H9 (cell line): ENCODE results near the gene LPP. TPM values are rescaled to one million over a fixed set of nuclear protein-coding genes. Genes with fewer than 3 reads are reported as not detected.

Source experiments
- DNase-seq: peaks from one replicate; pipeline ENCODE4 v3.0.0-alpha.2; 2017
- H2AFZ ChIP-seq: one replicate; pipeline ENCODE4 v1.6.1; 2013; ENCODE audit warnings: mild to moderate bottlenecking, low read length, control low read depth, moderate library complexity
- H2AK5ac ChIP-seq: 2 replicates; pipeline ENCODE4 v1.6.1; 2013; ENCODE audit warnings: low read length, control low read depth, mixed read lengths; ENCODE audit not compliant: insufficient read length
- H2BK120ac ChIP-seq: one replicate; pipeline ENCODE4 v1.6.1; 2013; ENCODE audit warnings: low read depth, mild to moderate bottlenecking, low read length, control low read depth, inconsistent platforms; ENCODE audit not compliant: poor library complexity, severe bottlenecking
- H2BK12ac ChIP-seq: 2 replicates; pipeline ENCODE4 v1.6.1; 2013; ENCODE audit warnings: low read length, control low read depth, mixed read lengths, low read depth; ENCODE audit not compliant: insufficient read length
- H2BK15ac ChIP-seq: 2 replicates; pipeline ENCODE4 v1.6.1; 2013; ENCODE audit warnings: low read depth, low read length, control low read depth
- H2BK20ac ChIP-seq: one replicate; pipeline ENCODE4 v1.6.1; 2013; ENCODE audit warnings: low read depth, mild to moderate bottlenecking, low read length, control low read depth, inconsistent platforms; ENCODE audit not compliant: poor library complexity, severe bottlenecking
- H2BK5ac ChIP-seq: 2 replicates; pipeline ENCODE4 v1.6.1; 2013; ENCODE audit warnings: low read length, control low read depth, mixed read lengths; ENCODE audit not compliant: insufficient read length
- H3K14ac ChIP-seq: 2 replicates; pipeline ENCODE4 v1.6.1; 2013; ENCODE audit warnings: low read length, control low read depth; ENCODE audit not compliant: insufficient read depth
- H3K18ac ChIP-seq: 2 replicates; pipeline ENCODE4 v1.6.1; 2013; ENCODE audit warnings: low read depth, mild to moderate bottlenecking, mixed read lengths, low read length, control low read depth; ENCODE audit not compliant: insufficient read length
- H3K23ac ChIP-seq: 2 replicates; pipeline ENCODE4 v1.6.1; 2013; ENCODE audit warnings: low read length, control low read depth, mixed read lengths, low read depth; ENCODE audit not compliant: insufficient read length
- H3K23me2 ChIP-seq: 2 replicates; pipeline ENCODE4 v1.6.1; 2013; ENCODE audit warnings: low read depth, mild to moderate bottlenecking, mixed read lengths, low read length, control low read depth; ENCODE audit not compliant: insufficient read length, poor library complexity, severe bottlenecking
- H3K27ac ChIP-seq: 2 replicates; pipeline ENCODE4 v1.5.1; 2013; ENCODE audit warnings: low read length, control low read depth, mixed read lengths, low read depth; ENCODE audit not compliant: insufficient read length
- H3K27me3 ChIP-seq: 2 replicates; pipeline ENCODE4 v1.6.1; 2013; ENCODE audit warnings: low read length, control low read depth, inconsistent platforms; ENCODE audit not compliant: insufficient read depth
- H3K4ac ChIP-seq: 2 replicates; pipeline ENCODE4 v1.6.1; 2013; ENCODE audit warnings: low read depth, mild to moderate bottlenecking, control low read depth, inconsistent platforms, low read length, moderate library complexity
- H3K4me1 ChIP-seq: 2 replicates; pipeline ENCODE4 v1.6.1; 2013; ENCODE audit warnings: low read length, control low read depth, inconsistent platforms; ENCODE audit not compliant: insufficient read depth
- H3K4me2 ChIP-seq: 2 replicates; pipeline ENCODE4 v1.6.1; 2013; ENCODE audit warnings: low read length, control low read depth, mixed read lengths; ENCODE audit not compliant: insufficient read length, insufficient read depth
- H3K56ac ChIP-seq: 2 replicates; pipeline ENCODE4 v1.6.1; 2013; ENCODE audit warnings: low read depth, mild to moderate bottlenecking, mixed read lengths, low read length, control low read depth; ENCODE audit not compliant: insufficient read length
- H3K79me1 ChIP-seq: 2 replicates; pipeline ENCODE4 v1.6.1; 2013; ENCODE audit warnings: low read depth, mild to moderate bottlenecking, moderate library complexity, low read length, control low read depth, inconsistent platforms; ENCODE audit not compliant: insufficient read depth, poor library complexity, severe bottlenecking
- H3K79me2 ChIP-seq: 2 replicates; pipeline ENCODE4 v1.6.1; 2013; ENCODE audit warnings: low read length, control low read depth, inconsistent platforms; ENCODE audit not compliant: insufficient read depth
- H3K9ac ChIP-seq: 2 replicates; pipeline ENCODE4 v1.6.1; 2013; ENCODE audit warnings: low read length, control low read depth, mixed read lengths; ENCODE audit not compliant: insufficient read length; ENCODE audit errors: extremely low read depth
- H3K9me3 ChIP-seq: one replicate; pipeline ENCODE4 v1.6.1; 2013; ENCODE audit warnings: low read depth, low read length, inconsistent platforms; ENCODE audit not compliant: control insufficient read depth
- H3T11ph ChIP-seq: one replicate; pipeline ENCODE4 v1.6.1; 2013; ENCODE audit warnings: mild to moderate bottlenecking, low read length, control low read depth, inconsistent platforms
- H4K20me1 ChIP-seq: one replicate; pipeline ENCODE4 v1.6.1; 2013; ENCODE audit not compliant: control insufficient read depth, insufficient read length, insufficient read depth
- H4K5ac ChIP-seq: 2 replicates; pipeline ENCODE4 v1.6.1; 2013; ENCODE audit warnings: low read depth, mild to moderate bottlenecking, mixed read lengths, low read length, control low read depth; ENCODE audit not compliant: insufficient read length
- H4K8ac ChIP-seq: replicated peaks from 2 replicates; pipeline ENCODE4 v1.6.1; 2013; ENCODE audit warnings: low read length, control low read depth, mixed read lengths, low read depth; ENCODE audit not compliant: insufficient read length
- H4K91ac ChIP-seq: 2 replicates; pipeline ENCODE4 v1.6.1; 2013; ENCODE audit warnings: low read depth, mild to moderate bottlenecking, moderate library complexity, mixed read lengths, low read length, control low read depth; ENCODE audit not compliant: insufficient read length
- H3K27ac Mint-ChIP-seq, 3 experiments: 2 replicates in 2 of 3; 3 replicates in 1 of 3; pipeline ENCODE4 v1.8.0; 2020 to 2021; ENCODE audit warnings: mixed read lengths in 3 of 3, mild to moderate bottlenecking in 1 of 3, moderate library complexity in 1 of 3
- H3K27me3 Mint-ChIP-seq: 2 replicates; pipeline ENCODE4 v1.8.0; 2021; ENCODE audit warnings: low read depth, mild to moderate bottlenecking, moderate library complexity, mixed read lengths
- H3K36me3 Mint-ChIP-seq, 3 experiments: 2 replicates in 2 of 3; 3 replicates in 1 of 3; pipeline ENCODE4 v1.8.0; 2020 to 2021; ENCODE audit warnings: low read depth in 3 of 3, mixed read lengths in 3 of 3; ENCODE audit not compliant: insufficient read depth in 1 of 3
- H3K4me1 Mint-ChIP-seq, 2 experiments: 2 replicates each; pipeline ENCODE4 v1.8.0; 2020; ENCODE audit warnings: mixed read lengths in 2 of 2
- H3K4me3 Mint-ChIP-seq, 2 experiments: 2 replicates in 1 of 2; 3 replicates in 1 of 2; pipeline ENCODE4 v1.8.0; 2020 to 2021; ENCODE audit warnings: mild to moderate bottlenecking in 2 of 2, mixed read lengths in 2 of 2, moderate library complexity in 1 of 2
- H3K9me3 Mint-ChIP-seq, 2 experiments: 2 replicates in 1 of 2; 3 replicates in 1 of 2; pipeline ENCODE4 v1.8.0; 2020; ENCODE audit warnings: mild to moderate bottlenecking in 2 of 2, mixed read lengths in 2 of 2, moderate library complexity in 1 of 2
- WGBS: extraction: QIAGEN DNeasy Blood & Tissue Kit; methylation state at CpG from one replicate; pipeline ENCODE4 v1.1.7; 2013; ENCODE audit warnings: missing lambda C conversion rate, low lambda C conversion rate, mixed read lengths; ENCODE audit not compliant: insufficient read length; ENCODE audit errors: extremely low coverage; 5-methylcytosine and 5-hydroxymethylcytosine counted together
- total RNA-seq: library from RNA; stranded (reverse); gene quantifications from 2 replicates; pipeline ENCODE4 v1.2.1, GENCODE V29; 2021
- TF ChIP-seq, protein P1 (sequence below): fragments of 200-600 bp; sonication (generic); conservative IDR thresholded peaks from 3 replicates; pipeline ENCODE4 v1.8.0; 2021; ENCODE audit warnings: antibody characterized with exemption, mild to moderate bottlenecking

LPP gene
- total RNA-seq, 1 experiment from 2014 or later, result 64.6 TPM

DNA sequence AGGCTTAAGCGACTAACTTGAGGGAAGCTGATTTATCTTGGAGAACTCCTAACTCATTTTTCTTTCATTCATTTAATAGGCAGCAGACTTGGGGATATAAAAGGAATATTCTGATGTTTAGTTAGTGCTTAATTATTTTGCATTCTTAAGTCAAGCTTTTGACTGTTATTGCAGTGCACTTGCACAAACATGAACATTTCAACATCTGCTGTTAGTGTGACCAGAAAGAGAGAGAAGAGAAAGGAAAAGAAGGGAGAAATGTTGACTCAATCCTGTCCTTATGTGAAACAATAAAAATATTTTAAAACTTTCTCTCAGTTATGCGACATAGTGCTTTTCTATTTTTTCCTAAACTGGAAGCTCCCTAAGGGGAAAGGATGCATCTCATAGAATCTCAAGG, 507.8 kb downstream of the LPP start:
- Histone ChIP-seq H2AK5ac (no peak overlapping the region), H3K9ac (no peak overlapping the region), H3K18ac (no peak overlapping the region), H2BK20ac (no peak overlapping the region), H3K4ac (no peak overlapping the region), H4K8ac (no peak overlapping the region), H3K14ac (no peak overlapping the region), H3K23ac (no peak overlapping the region), H3K79me1 (no peaks in the 10 kb centered on the region), H4K5ac (no peak overlapping the region), H3K9me3 (no peaks in the 10 kb centered on the region), H3K4me1 (no peaks in the 10 kb centered on the region), H3K27me3 (no peaks in the 10 kb centered on the region), H2BK120ac (no peak overlapping the region), H3K23me2 (no peaks in the 10 kb centered on the region), H3K4me2 (no peak overlapping the region), H3K56ac (no peak overlapping the region), H3K79me2 (no peaks in the 10 kb centered on the region), H3K27ac (no peak overlapping the region), H4K91ac (no peak overlapping the region), H2BK5ac (no peak overlapping the region), H4K20me1 (no peaks in the 10 kb centered on the region), H2BK15ac (no peak overlapping the region), H3T11ph (no peak overlapping the region), H2AFZ (no peak overlapping the region), H2BK12ac (no peak overlapping the region)
- H3K4me3 Mint-ChIP-seq, result no peak overlapping the region
- H3K9me3 Mint-ChIP-seq, result no peaks in the 10 kb centered on the region
- no peaks in the 10 kb centered on the region for H3K36me3 Mint-ChIP-seq
- H3K27ac Mint-ChIP-seq, result no peak overlapping the region; a peak in 1 of 7 replicates
- peaks cover 2 to 3% of the 10 kb centered on the region in 2 experiments; a peak in 1 of 4 replicates for H3K4me1 Mint-ChIP-seq
- TF ChIP-seq, protein P1, sequence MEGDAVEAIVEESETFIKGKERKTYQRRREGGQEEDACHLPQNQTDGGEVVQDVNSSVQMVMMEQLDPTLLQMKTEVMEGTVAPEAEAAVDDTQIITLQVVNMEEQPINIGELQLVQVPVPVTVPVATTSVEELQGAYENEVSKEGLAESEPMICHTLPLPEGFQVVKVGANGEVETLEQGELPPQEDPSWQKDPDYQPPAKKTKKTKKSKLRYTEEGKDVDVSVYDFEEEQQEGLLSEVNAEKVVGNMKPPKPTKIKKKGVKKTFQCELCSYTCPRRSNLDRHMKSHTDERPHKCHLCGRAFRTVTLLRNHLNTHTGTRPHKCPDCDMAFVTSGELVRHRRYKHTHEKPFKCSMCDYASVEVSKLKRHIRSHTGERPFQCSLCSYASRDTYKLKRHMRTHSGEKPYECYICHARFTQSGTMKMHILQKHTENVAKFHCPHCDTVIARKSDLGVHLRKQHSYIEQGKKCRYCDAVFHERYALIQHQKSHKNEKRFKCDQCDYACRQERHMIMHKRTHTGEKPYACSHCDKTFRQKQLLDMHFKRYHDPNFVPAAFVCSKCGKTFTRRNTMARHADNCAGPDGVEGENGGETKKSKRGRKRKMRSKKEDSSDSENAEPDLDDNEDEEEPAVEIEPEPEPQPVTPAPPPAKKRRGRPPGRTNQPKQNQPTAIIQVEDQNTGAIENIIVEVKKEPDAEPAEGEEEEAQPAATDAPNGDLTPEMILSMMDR, result no peak
- H3K27me3 Mint-ChIP-seq, result no peaks in the 10 kb centered on the region
- DNase-seq, result no peak
- WGBS, result no CpG with 5 or more reads among the region's 2 CpGs
